GM06990 (cell line): ENCODE results near the gene SLC4A8.
A peak's percentile ranks its signal among the peaks of the same experiment; 100 is the strongest.

Source experiments
- DNase-seq: peaks from one replicate; pipeline ENCODE4 v3.0.0-alpha.2; 2011; ENCODE audit not compliant: insufficient read length; ENCODE audit errors: extremely low read depth
- H3K27me3 ChIP-seq: replicated peaks from 2 replicates; pipeline ENCODE4 v1.6.0; 2011; ENCODE audit warnings: low read length; ENCODE audit not compliant: control insufficient read depth, insufficient read depth
- H3K36me3 ChIP-seq: 2 replicates; pipeline ENCODE4 v1.5.1; 2011; ENCODE audit warnings: low read length; ENCODE audit not compliant: control insufficient read depth, insufficient read depth
- H3K4me3 ChIP-seq: replicated peaks from 2 replicates; pipeline ENCODE4 v1.5.1; 2011; ENCODE audit warnings: low read depth, mild to moderate bottlenecking, control low read depth, low read length
- TF ChIP-seq, protein P1 (sequence below): IDR thresholded peaks from 2 replicates; pipeline ENCODE4 v1.5.1; 2011; ENCODE audit warnings: low read length, control low read depth, mild to moderate bottlenecking, inconsistent platforms; ENCODE audit not compliant: insufficient read depth, poor library complexity, severe bottlenecking

The SLC4A8 gene

DNA sequence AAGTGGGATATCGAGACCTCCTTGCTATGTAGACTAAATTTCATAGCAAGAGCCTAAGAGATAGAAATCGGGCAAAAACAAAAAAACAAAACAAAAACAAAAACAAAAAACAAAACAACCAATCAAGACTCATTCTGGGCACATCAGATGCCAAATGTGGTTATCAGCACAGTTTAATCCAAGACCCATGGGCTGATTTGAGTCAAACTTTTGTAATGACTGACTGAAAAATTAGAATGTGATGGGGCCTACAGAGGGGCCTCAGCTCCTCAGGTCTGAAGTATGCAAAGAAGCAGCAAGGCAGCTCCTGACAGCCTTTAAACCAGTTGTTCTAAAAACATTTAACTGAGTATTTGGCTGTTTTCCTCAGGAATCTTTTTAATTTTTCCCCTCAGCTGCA is 49.3 kb downstream of the SLC4A8 start:
- no peak for DNase-seq
- TF ChIP-seq, protein P1, sequence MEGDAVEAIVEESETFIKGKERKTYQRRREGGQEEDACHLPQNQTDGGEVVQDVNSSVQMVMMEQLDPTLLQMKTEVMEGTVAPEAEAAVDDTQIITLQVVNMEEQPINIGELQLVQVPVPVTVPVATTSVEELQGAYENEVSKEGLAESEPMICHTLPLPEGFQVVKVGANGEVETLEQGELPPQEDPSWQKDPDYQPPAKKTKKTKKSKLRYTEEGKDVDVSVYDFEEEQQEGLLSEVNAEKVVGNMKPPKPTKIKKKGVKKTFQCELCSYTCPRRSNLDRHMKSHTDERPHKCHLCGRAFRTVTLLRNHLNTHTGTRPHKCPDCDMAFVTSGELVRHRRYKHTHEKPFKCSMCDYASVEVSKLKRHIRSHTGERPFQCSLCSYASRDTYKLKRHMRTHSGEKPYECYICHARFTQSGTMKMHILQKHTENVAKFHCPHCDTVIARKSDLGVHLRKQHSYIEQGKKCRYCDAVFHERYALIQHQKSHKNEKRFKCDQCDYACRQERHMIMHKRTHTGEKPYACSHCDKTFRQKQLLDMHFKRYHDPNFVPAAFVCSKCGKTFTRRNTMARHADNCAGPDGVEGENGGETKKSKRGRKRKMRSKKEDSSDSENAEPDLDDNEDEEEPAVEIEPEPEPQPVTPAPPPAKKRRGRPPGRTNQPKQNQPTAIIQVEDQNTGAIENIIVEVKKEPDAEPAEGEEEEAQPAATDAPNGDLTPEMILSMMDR = no peak
- no peaks in the 10 kb centered on the region for H3K27me3 ChIP-seq
- H3K36me3 ChIP-seq = no peaks in the 10 kb centered on the region
- no peak overlapping the region for H3K4me3 ChIP-seq

DNA sequence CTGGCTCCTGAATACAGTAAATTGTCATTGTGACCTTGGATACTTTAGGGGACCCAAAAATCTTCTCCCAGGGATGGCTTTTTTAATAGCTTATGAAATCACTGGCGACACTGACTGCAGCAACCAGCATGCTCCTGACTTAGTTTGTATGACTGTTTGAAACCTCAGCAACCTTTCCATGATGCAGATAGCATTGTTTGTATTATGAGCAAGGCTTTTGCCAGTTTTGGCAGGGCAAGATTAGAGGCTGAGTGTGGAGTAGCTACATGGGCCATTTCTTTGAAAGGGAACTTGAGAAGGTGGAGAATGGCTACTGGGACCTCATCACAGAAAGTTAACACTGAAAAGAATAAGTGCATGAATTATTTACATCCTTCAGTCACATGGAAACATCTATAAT is 50.9 kb downstream of the SLC4A8 start:
- TF ChIP-seq, protein P1 = no peak
- Histone ChIP-seq H3K4me3 (no peak overlapping the region), H3K27me3 (no peaks in the 10 kb centered on the region), H3K36me3 (no peaks in the 10 kb centered on the region)
- DNase-seq = no peak

- TF ChIP-seq, protein P1 = no peak
These were observed 56.3 kb downstream of the SLC4A8 start for GRCh38 chr12:51480978-51481377.

GRCh38 chr12:51482929-51483697 is 58.5 kb downstream of the SLC4A8 start:
- no peaks in the 10 kb centered on the region for H3K27me3 ChIP-seq
- H3K4me3 ChIP-seq = no peak overlapping the region
- DNase-seq = no peak

More at GRCh38 chr12:51480978-51481377, 56.3 kb downstream of the SLC4A8 start:
- no peaks in the 10 kb centered on the region for H3K27me3 ChIP-seq
- H3K4me3 ChIP-seq = no peak overlapping the region
- H3K36me3 ChIP-seq = no peaks in the 10 kb centered on the region
- DNase-seq = peak; percentile 31

GRCh38 chr12:51484119-51484518 is 59.5 kb downstream of the SLC4A8 start:
- no peak for DNase-seq
- Histone ChIP-seq H3K4me3 (no peak overlapping the region), H3K36me3 (no peaks in the 10 kb centered on the region), H3K27me3 (no peaks in the 10 kb centered on the region)
- TF ChIP-seq, protein P1 = no peak

More at GRCh38 chr12:51482929-51483697, 58.5 kb downstream of the SLC4A8 start:
- TF ChIP-seq, protein P1 = no peak
- no peaks in the 10 kb centered on the region for H3K36me3 ChIP-seq
